ENCODE results near the gene CDC25A. TPM values are rescaled to one million over a fixed set of nuclear protein-coding genes. Genes with fewer than 3 reads are reported as not detected.
"Not testable (repeated sequence)": the region's sequence is repeated elsewhere in the genome, so short reads cannot be mapped to it uniquely, and the experiment has no call there.

CDC25A gene
- total and polyA plus RNA-seq, 9 donors = 3.8 to 6.2 (median 5.1) TPM

GRCh38 chr3:48112813-48113212, 75.4 kb downstream of the CDC25A start:
- H3K4me1 ChIP-seq (ENCODE audit: control insufficient read depth, insufficient read depth, low read length) = no peaks in the 10 kb centered on the region
- no CpG with 5 or more reads among the region's 1 CpG for WGBS (ENCODE audit: insufficient coverage)
- H3K9me3 ChIP-seq (replicated peaks; ENCODE audit: control insufficient read depth, low read depth, low read length) = peaks cover 10% of the 10 kb centered on the region
- H3K27ac ChIP-seq (ENCODE audit: low read length) = no peak overlapping the region
- no peaks in the 10 kb centered on the region for H3K27me3 ChIP-seq (ENCODE audit: control insufficient read depth, insufficient read depth, low read length)
- DNase-seq = no peak
- no peaks in the 10 kb centered on the region for H3K36me3 ChIP-seq (ENCODE audit: control insufficient read depth, insufficient read depth, low read length)
- no peak overlapping the region for H3K4me3 ChIP-seq (ENCODE audit: low read length)

DNA sequence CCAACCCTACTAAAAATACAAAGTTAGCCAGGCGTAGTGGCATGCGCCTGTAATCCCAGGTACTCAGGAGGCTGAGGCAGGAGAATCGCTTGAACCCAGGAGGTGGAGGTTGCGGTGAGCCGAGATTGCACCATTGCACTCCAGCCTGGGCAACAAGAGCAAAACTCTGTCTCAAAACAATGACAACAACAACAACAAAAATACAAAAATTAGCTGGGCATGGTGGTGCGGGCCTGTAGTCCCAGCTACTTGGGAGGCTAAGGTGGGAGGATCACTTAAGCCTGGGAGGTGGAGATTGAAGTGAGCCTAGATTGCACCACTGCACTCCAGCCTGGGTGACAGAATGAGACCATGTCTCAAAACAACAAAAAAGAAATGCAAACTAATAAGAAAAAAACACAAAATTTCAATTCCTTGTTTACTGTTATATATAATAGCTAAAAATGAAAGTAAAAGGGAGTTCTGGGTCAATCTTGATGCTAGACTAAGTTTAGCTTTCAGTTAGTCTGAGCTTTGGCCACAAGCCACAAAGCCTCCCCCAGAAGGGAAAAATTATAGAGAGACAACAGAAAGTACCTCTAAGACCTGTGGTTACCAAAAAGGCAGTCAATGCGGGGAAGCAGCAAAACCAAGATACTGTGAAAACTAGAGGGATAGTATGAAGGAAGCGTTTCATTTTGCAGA, 76.0 kb downstream of the CDC25A start:
- not testable (repeated sequence) for H3K36me3 ChIP-seq (ENCODE audit: control insufficient read depth, insufficient read depth, low read length)
- WGBS (ENCODE audit: insufficient coverage) = 73% methylated on average over 2 of the region's 8 CpGs

GRCh38 chr3:48110463-48110862, 77.8 kb downstream of the CDC25A start:
- H3K36me3 ChIP-seq (ENCODE audit: control insufficient read depth, insufficient read depth, low read length) = no peaks in the 10 kb centered on the region
- peaks cover 10% of the 10 kb centered on the region for H3K9me3 ChIP-seq (replicated peaks; ENCODE audit: control insufficient read depth, low read depth, low read length)
- no CpG with 5 or more reads among the region's 2 CpGs for WGBS (ENCODE audit: insufficient coverage)
- H3K27me3 ChIP-seq (ENCODE audit: control insufficient read depth, insufficient read depth, low read length) = no peaks in the 10 kb centered on the region
- H3K27ac ChIP-seq (ENCODE audit: low read length) = no peak overlapping the region
- H3K4me3 ChIP-seq (ENCODE audit: low read length) = no peak overlapping the region
- no peaks in the 10 kb centered on the region for H3K4me1 ChIP-seq (ENCODE audit: control insufficient read depth, insufficient read depth, low read length)
- DNase-seq = no peak

More for the DNA sequence above, 76.0 kb downstream of the CDC25A start:
- not testable (repeated sequence) for H3K27me3 ChIP-seq (ENCODE audit: control insufficient read depth, insufficient read depth, low read length); H3K27ac ChIP-seq (ENCODE audit: low read length); H3K4me1 ChIP-seq (ENCODE audit: control insufficient read depth, insufficient read depth, low read length); H3K4me3 ChIP-seq (ENCODE audit: low read length)
- peaks cover 10% of the 10 kb centered on the region for H3K9me3 ChIP-seq (replicated peaks; ENCODE audit: control insufficient read depth, low read depth, low read length)
- peak; percentile 26 for DNase-seq

- 80% methylated on average over 1 of the region's 3 CpGs for WGBS (ENCODE audit: insufficient coverage)
- no peak for DNase-seq
- Histone ChIP-seq H3K27ac (ENCODE audit: low read length) (no peak overlapping the region), H3K4me1 (ENCODE audit: control insufficient read depth, insufficient read depth, low read length) (no peaks in the 10 kb centered on the region), H3K36me3 (ENCODE audit: control insufficient read depth, insufficient read depth, low read length) (no peaks in the 10 kb centered on the region), H3K9me3 (replicated peaks; ENCODE audit: control insufficient read depth, low read depth, low read length) (peaks cover 10% of the 10 kb centered on the region), H3K4me3 (ENCODE audit: low read length) (no peak overlapping the region), H3K27me3 (ENCODE audit: control insufficient read depth, insufficient read depth, low read length) (no peaks in the 10 kb centered on the region)
Observed at GRCh38 chr3:48107227-48107626, 81.0 kb downstream of the CDC25A start.

Other genes starting within 250 kb of the CDC25A start
- 189 TPM for gene MAP4, start 172.0 kb downstream of the CDC25A start, total RNA-seq
- gene MAP4, start 172.0 kb downstream of the CDC25A start, polyA plus RNA-seq (ENCODE audit: insufficient read depth in 1 of 8, insufficient read length in 8 of 8, low replicate concordance in 1 of 8) = 100 to 1,000 TPM; 279 to 352 (median 306) TPM
- gene CAMP, start 35.1 kb upstream of the CDC25A start, total RNA-seq = 0.49 TPM
- gene CAMP, start 35.1 kb upstream of the CDC25A start, polyA plus RNA-seq (ENCODE audit: insufficient read depth in 1 of 8, insufficient read length in 8 of 8, low replicate concordance in 1 of 8) = 1 to 10 TPM in 7 of 8 donors, under 1 TPM in 1; 0.71 to 2.3 (median 1.8) TPM
- gene ZNF589, start 52.7 kb upstream of the CDC25A start, total RNA-seq = 5.7 TPM
- 10 to 100 TPM in 1 of 8 donors, 1 to 10 TPM in 7; 5.5 to 10.3 (median 8.2) TPM for gene ZNF589, start 52.7 kb upstream of the CDC25A start, polyA plus RNA-seq (ENCODE audit: insufficient read depth in 1 of 8, insufficient read length in 8 of 8, low replicate concordance in 1 of 8)
- gene NME6, start 113.0 kb upstream of the CDC25A start, total RNA-seq = 26.2 TPM
- gene NME6, start 113.0 kb upstream of the CDC25A start, polyA plus RNA-seq (ENCODE audit: insufficient read depth in 1 of 8, insufficient read length in 8 of 8, low replicate concordance in 1 of 8) = 10 to 100 TPM; 19.0 to 24.8 (median 22.0) TPM
- gene SPINK8, start 145.2 kb upstream of the CDC25A start, total RNA-seq = not detected
- under 1 TPM in 1 of 8 donors, not detected in 7; 0.49 TPM for gene SPINK8, start 145.2 kb upstream of the CDC25A start, polyA plus RNA-seq (ENCODE audit: insufficient read depth in 1 of 8, insufficient read length in 8 of 8, low replicate concordance in 1 of 8)
- 0.09 TPM for gene FBXW12, start 183.8 kb upstream of the CDC25A start, total RNA-seq
- gene FBXW12, start 183.8 kb upstream of the CDC25A start, polyA plus RNA-seq (ENCODE audit: insufficient read depth in 1 of 8, insufficient read length in 8 of 8, low replicate concordance in 1 of 8) = under 1 TPM in 6 of 8 donors, not detected in 2; 0.05 to 0.30 (median 0.18) TPM
- 11.3 TPM for gene PLXNB1, start 241.7 kb upstream of the CDC25A start, total RNA-seq
- 10 to 100 TPM; 11.1 to 33.4 (median 21.6) TPM for gene PLXNB1, start 241.7 kb upstream of the CDC25A start, polyA plus RNA-seq (ENCODE audit: insufficient read depth in 1 of 8, insufficient read length in 8 of 8, low replicate concordance in 1 of 8)

All from muscle of leg (tissue), 11 donors.